PC-9 (cell line): ENCODE measurements around the gene TRA2B. TPM values are rescaled to one million over a fixed set of nuclear protein-coding genes. Genes with fewer than 3 reads are reported as not detected.

ENCODE experiments used
- BruUV-seq: library from RNA; stranded (reverse); fragments of 400-500 nt; replicated peaks from 2 replicates; lab custom pipeline; 2021; lab: Mats Ljungman, UMichigan
- CTCF ChIA-PET: fragments of 300-600 bp; sonication (Branson Sonifier 250); formaldehyde crosslinking; loops from one replicate; lab custom pipeline; 2022; ENCODE audit warnings: antibody characterized with exemption; lab: Charles Lee
- POLR2A ChIA-PET: fragments of 300-600 bp; sonication (Branson Sonifier 250); formaldehyde crosslinking; loops from one replicate; lab custom pipeline; 2022; ENCODE audit warnings: antibody characterized with exemption; ENCODE audit not compliant: unreplicated experiment; lab: Charles Lee
- DNase-seq, 2 experiments: peaks; one replicate each; pipeline versions ENCODE4 v3.0.0 to v3.0.0-alpha.2; 2015 to 2022; ENCODE audit warnings: mixed read lengths in 1 of 2
- H2AFZ ChIP-seq: fragments of 200-600 bp; sonication (generic); 2 replicates; pipeline ENCODE4 v1.8.1; 2017; ENCODE audit warnings: antibody characterized with exemption
- H3F3A ChIP-seq: fragments of 200-600 bp; sonication (generic); 2 replicates; pipeline ENCODE4 v1.8.1; 2017; ENCODE audit warnings: antibody characterized with exemption, mild to moderate bottlenecking, low read depth; ENCODE audit not compliant: insufficient read depth
- H3K27ac ChIP-seq: fragments of 200-600 bp; sonication (generic); 2 replicates; pipeline ENCODE4 v1.6.1; 2016; ENCODE audit warnings: mixed run types
- H3K27me3 ChIP-seq: fragments of 200-600 bp; sonication (generic); 2 replicates; pipeline ENCODE4 v1.6.1; 2016; ENCODE audit warnings: low read depth, mixed run types; ENCODE audit not compliant: insufficient read depth
- H3K36me3 ChIP-seq: fragments of 200-600 bp; sonication (generic); 2 replicates; pipeline ENCODE4 v1.6.1; 2016; ENCODE audit warnings: low read depth, mixed run types
- H3K4me1 ChIP-seq: fragments of 200-600 bp; sonication (generic); replicated peaks from 2 replicates; pipeline ENCODE4 v1.6.1; 2016; ENCODE audit warnings: mixed run types; ENCODE audit not compliant: insufficient read depth
- H3K4me2 ChIP-seq: fragments of 200-600 bp; sonication (generic); 2 replicates; pipeline ENCODE4 v1.6.1; 2017; ENCODE audit warnings: mixed run types
- H3K4me3 ChIP-seq: fragments of 200-600 bp; sonication (generic); 2 replicates; pipeline ENCODE4 v1.6.1; 2016; ENCODE audit warnings: mixed run types
- H3K79me2 ChIP-seq: fragments of 200-600 bp; sonication (generic); 2 replicates; pipeline ENCODE4 v1.6.1; 2017; ENCODE audit warnings: low read depth, mixed run types
- H3K9me2 ChIP-seq: fragments of 200-600 bp; sonication (generic); 2 replicates; pipeline ENCODE4 v1.8.1; 2017; ENCODE audit warnings: mild to moderate bottlenecking; ENCODE audit not compliant: insufficient read depth
- H3K9me3 ChIP-seq: fragments of 200-600 bp; sonication (generic); 2 replicates; pipeline ENCODE4 v1.8.1; 2016; ENCODE audit warnings: low read depth; ENCODE audit not compliant: insufficient read depth
- H4K20me1 ChIP-seq: fragments of 200-600 bp; sonication (generic); 2 replicates; pipeline ENCODE4 v1.8.1; 2017; ENCODE audit not compliant: insufficient read depth
- CTCF ChIP-seq: fragments of 200-600 bp; sonication (generic); conservative IDR thresholded peaks from 2 replicates; pipeline ENCODE4 v1.6.1; 2017; ENCODE audit warnings: mixed run types, antibody characterized with exemption, mild to moderate bottlenecking, moderate library complexity
- EZH2 ChIP-seq: fragments of 200-600 bp; sonication (generic); IDR thresholded peaks from 2 replicates; pipeline ENCODE4 v1.8.0; 2017; ENCODE audit warnings: antibody characterized with exemption, low read depth
- intact Hi-C: fragments of 100-400 bp; cut with micrococcal nuclease; formaldehyde crosslinking; loops from one replicate; pipeline ENCODE4 v1.10.0; 2022; ENCODE audit not compliant: unreplicated experiment
- total RNA-seq: library from RNA; stranded (reverse); gene quantifications from 2 replicates; pipeline ENCODE4 v1.2.3, GENCODE V29; 2021

TRA2B gene
- total RNA-seq, 1 experiment from 2014 or later, result 158 TPM

DNA sequence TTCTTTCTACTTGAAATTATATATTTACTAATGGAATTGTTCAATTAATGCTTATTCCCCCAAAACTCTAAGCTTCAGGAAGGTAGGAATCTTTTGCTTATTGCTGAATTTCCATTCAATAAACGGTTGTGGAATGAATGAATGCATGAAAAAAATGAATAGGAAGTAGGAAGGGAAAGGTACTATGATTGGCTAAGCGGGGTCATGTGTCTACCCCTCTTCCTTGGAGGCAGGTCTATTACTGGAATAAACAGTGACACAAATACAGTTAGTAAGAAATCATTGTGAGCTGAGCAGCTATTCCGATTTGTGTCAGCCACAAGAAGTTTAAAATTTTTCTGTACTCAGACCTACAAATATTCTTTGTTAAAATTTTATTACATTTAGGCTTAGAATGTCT is 10.5 kb upstream of the TRA2B start:
- no peaks in the 10 kb centered on the region for H3K9me3 ChIP-seq
- no TSS peak for BruUV-seq
- H3K79me2 ChIP-seq, result no peaks in the 10 kb centered on the region
- H3K4me2 ChIP-seq, result no peak overlapping the region
- H3K4me3 ChIP-seq, result no peak overlapping the region
- H3K9me2 ChIP-seq, result no peaks in the 10 kb centered on the region
- H3K36me3 ChIP-seq, result no peaks in the 10 kb centered on the region
- H2AFZ ChIP-seq, result no peak overlapping the region
- intact Hi-C loops, result no loop called here
- POLR2A ChIA-PET, result interaction anchor here (0.7 kb wide), 1 partner anchor 796 kb away, joined by 9 read pairs; no protein-coding TSS in a partner anchor
- no peak overlapping the region for H3K27ac ChIP-seq
- TF ChIP-seq EZH2, result no peak
- TF ChIP-seq CTCF, result no peak
- peaks cover 23% of the 10 kb centered on the region for H3K4me1 ChIP-seq
- H3F3A ChIP-seq, result peaks cover 26% of the 10 kb centered on the region
- no peaks in the 10 kb centered on the region for H3K27me3 ChIP-seq
- DNase-seq, result no peak
- CTCF ChIA-PET, result no interaction called here
- no peaks in the 10 kb centered on the region for H4K20me1 ChIP-seq

DNA sequence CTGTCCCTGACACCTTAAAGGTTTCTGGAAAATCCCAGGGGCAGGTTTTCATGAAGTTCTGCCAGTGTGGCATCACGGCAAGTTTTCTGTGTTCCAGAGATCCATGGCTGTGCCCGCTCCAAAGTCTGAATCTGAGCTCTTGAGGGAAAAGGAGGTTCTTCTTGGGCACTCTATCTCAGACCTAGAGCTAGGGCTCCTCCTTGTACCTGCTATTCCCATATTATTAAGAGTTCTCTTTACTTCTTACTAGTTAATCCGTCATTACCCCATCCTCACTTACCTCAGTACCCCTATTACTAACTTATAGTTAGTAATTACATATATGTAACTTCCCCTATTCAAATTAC is 5.9 kb upstream of the TRA2B start:
- peaks cover 55% of the 10 kb centered on the region for H3F3A ChIP-seq
- H3K27me3 ChIP-seq, result no peaks in the 10 kb centered on the region
- H3K27ac ChIP-seq, result no peak overlapping the region
- H3K79me2 ChIP-seq, result no peaks in the 10 kb centered on the region
- H3K4me3 ChIP-seq, result no peak overlapping the region
- H3K4me1 ChIP-seq, result peaks cover 46% of the 10 kb centered on the region
- no peaks in the 10 kb centered on the region for H3K9me3 ChIP-seq
- no peaks in the 10 kb centered on the region for H3K36me3 ChIP-seq
- no peaks in the 10 kb centered on the region for H3K9me2 ChIP-seq
- DNase-seq, result no peak
- no peaks in the 10 kb centered on the region for H4K20me1 ChIP-seq
- no peak overlapping the region; the same call in 1 of the 2 replicates for H3K4me2 ChIP-seq
- intact Hi-C loops, result loop anchor here (1.0 to 5.0 kb wide), 4 partner anchors 16 to 879 kb away; no protein-coding TSS in a partner anchor
- TF ChIP-seq CTCF (peak; percentile 70), EZH2 (no peak)
- peak overlapping the region; percentile 34; the same call in 1 of the 2 replicates for H2AFZ ChIP-seq
- POLR2A ChIA-PET, result interaction anchor here (0.5 to 1.5 kb wide), 7 partner anchors 10 to 597 kb away, joined by 3 to 9 read pairs (median 6); no protein-coding TSS in a partner anchor
- BruUV-seq, result no TSS peak
- CTCF ChIA-PET, result interaction anchor here (0.5 to 2.6 kb wide), 33 partner anchors 10 to 804 kb away, joined by 3 to 45 read pairs (median 4); partner anchors contain the start of gene IGF2BP2

DNA sequence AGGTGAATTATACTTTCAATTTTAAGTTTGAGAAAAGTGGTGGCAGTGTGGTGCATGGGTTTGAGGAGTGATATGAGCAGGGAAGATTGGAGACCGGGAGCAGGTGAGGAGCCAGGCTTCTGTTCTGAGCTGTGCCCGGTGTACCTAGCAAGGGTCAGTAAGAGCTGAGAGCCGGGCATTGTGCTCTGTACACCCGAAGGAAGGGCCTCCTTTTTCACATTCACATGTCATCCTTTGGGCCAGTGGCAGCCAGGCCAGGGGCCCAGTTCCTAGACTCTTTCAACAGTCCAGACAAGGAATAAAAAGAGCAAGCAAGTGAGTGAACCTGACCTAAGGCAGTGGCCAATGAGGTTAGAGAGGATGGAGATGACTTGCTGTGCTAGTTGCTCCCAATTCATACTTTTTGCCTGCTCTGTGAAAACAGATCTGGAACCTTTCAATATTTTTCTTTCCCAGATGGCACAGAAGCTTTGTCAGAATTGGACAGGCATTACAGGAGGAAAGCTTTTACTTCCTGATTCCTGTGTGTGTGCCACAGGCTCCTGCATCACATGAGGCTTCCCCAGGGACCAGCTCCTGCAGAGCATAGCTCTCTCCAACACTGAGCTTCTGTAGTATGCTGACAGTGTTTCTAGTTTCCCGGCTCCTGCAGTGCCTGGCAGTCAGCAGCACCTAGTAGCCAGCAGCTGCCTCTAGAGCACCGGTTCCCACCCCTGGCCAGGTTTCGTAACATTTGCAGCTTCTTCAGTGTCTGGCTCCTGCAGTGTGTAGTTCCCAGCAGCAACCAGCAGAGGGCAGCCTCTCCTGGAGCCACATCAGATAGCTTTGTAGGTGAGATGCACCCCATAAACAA is 5.3 kb upstream of the TRA2B start:
- no peak for TF ChIP-seq EZH2
- TF ChIP-seq CTCF, result peak; percentile 100
- peaks cover 48% of the 10 kb centered on the region for H3K4me1 ChIP-seq
- DNase-seq, result peak; percentile 86 to 93
- H3K27ac ChIP-seq, result no peak overlapping the region
- no TSS peak for BruUV-seq
- H3K9me2 ChIP-seq, result no peaks in the 10 kb centered on the region
- intact Hi-C loops, result loop anchor here (1.0 to 5.0 kb wide), 4 partner anchors 16 to 879 kb away; no protein-coding TSS in a partner anchor
- no peaks in the 10 kb centered on the region for H3K27me3 ChIP-seq
- no peaks in the 10 kb centered on the region for H3K36me3 ChIP-seq
- H4K20me1 ChIP-seq, result no peaks in the 10 kb centered on the region
- H2AFZ ChIP-seq, result peak overlapping the region; percentile 34; the same call in 1 of the 2 replicates
- H3K9me3 ChIP-seq, result no peaks in the 10 kb centered on the region
- H3K4me3 ChIP-seq, result no peak overlapping the region; the same call in 1 of the 2 replicates
- no peaks in the 10 kb centered on the region for H3K79me2 ChIP-seq
- H3K4me2 ChIP-seq, result peak overlapping the region; percentile 60
- peaks cover 57% of the 10 kb centered on the region for H3F3A ChIP-seq
- ChIA-PET POLR2A (interaction anchor here (0.7 to 1.5 kb wide), 6 partner anchors 17 to 283 kb away, joined by 5 to 9 read pairs (median 7); no protein-coding TSS in a partner anchor), CTCF (interaction anchor here (0.5 to 2.6 kb wide), 40 partner anchors 11 to 805 kb away, joined by 3 to 45 read pairs (median 4); partner anchors contain the start of genes ETV5 and IGF2BP2)
